NB4 (cell line): ENCODE data around the gene ABHD12.

Source experiments
- CTCF ChIP-seq: IDR thresholded peaks from one replicate; pipeline ENCODE4 v1.5.1; 2012; ENCODE audit warnings: low read depth, low read length
- POLR2A ChIP-seq: IDR thresholded peaks from 2 replicates; pipeline ENCODE4 v1.6.1; 2011; ENCODE audit warnings: mild to moderate bottlenecking; ENCODE audit not compliant: insufficient read length; ENCODE audit errors: extremely low read depth

- no peak for TF ChIP-seq CTCF
- TF ChIP-seq POLR2A = no peak
Measured at GRCh38 chr20:25352746-25353145, 37.9 kb downstream of the ABHD12 start.
